Eye (tissue), 1 donor: ENCODE data around the gene CDH23.
A peak's percentile ranks its signal among the peaks of the same experiment; 100 is the strongest.

ENCODE experiments used
- DNase-seq: peaks from one replicate; pipeline ENCODE4 v3.0.0-alpha.2; 2015

Gene CDH23

GRCh38 chr10:71831646-71832552 is 435.2 kb downstream of the CDH23 start:
- no peak for DNase-seq

GRCh38 chr10:71832967-71833366 is 436.2 kb downstream of the CDH23 start:
- DNase-seq = no peak

GRCh38 chr10:71833451-71834342 is 437.0 kb downstream of the CDH23 start:
- DNase-seq = no peak

- DNase-seq = no peak
Measured at GRCh38 chr10:71834343-71834674, 437.6 kb downstream of the CDH23 start.

GRCh38 chr10:71835671-71836595 is 439.2 kb downstream of the CDH23 start:
- peak; percentile 84 for DNase-seq

- DNase-seq = no peak
Measured at GRCh38 chr10:71836596-71836974, 439.9 kb downstream of the CDH23 start.

- DNase-seq = peak; percentile 75
Measured at GRCh38 chr10:71837098-71837827, 440.5 kb downstream of the CDH23 start.

- DNase-seq = no peak
Measured at GRCh38 chr10:71838264-71839211, 441.8 kb downstream of the CDH23 start.

GRCh38 chr10:71840177-71840957 is 443.6 kb downstream of the CDH23 start:
- peak; percentile 98 for DNase-seq

- no peak for DNase-seq
Measured at GRCh38 chr10:71840958-71841335, 444.2 kb downstream of the CDH23 start.

GRCh38 chr10:71842422-71842821 is 445.7 kb downstream of the CDH23 start:
- DNase-seq = no peak

GRCh38 chr10:71842856-71843686 is 446.4 kb downstream of the CDH23 start:
- no peak for DNase-seq

GRCh38 chr10:71844084-71844483 is 447.4 kb downstream of the CDH23 start:
- DNase-seq = no peak

- DNase-seq = no peak
Measured at GRCh38 chr10:71844695-71845094, 448.0 kb downstream of the CDH23 start.

- DNase-seq = no peak
Measured at GRCh38 chr10:71845410-71846405, 449.0 kb downstream of the CDH23 start.

- no peak for DNase-seq
Measured at GRCh38 chr10:71846816-71847215, 450.1 kb downstream of the CDH23 start.

GRCh38 chr10:71847418-71847817 is 450.7 kb downstream of the CDH23 start:
- no peak for DNase-seq
